ENCODE data around the gene AXIN1. TPM values are rescaled to one million over a fixed set of nuclear protein-coding genes. Genes with fewer than 3 reads are reported as not detected.

AXIN1 gene
- polyA plus RNA-seq, 2 of the 4 experiments (the other 2 are of a cell fraction): 8.7 to 19.3 TPM

GRCh38 chr16:279531-279930 is 73.0 kb downstream of the AXIN1 start:
- TF ChIP-seq EP300 (IDR thresholded peaks at IDR 0.05) (no peak), MYC (IDR thresholded peaks at IDR 0.05; ENCODE audit: borderline replicate concordance, low read length) (no peak), HOXB13 (CRISPR knock-in tag; IDR thresholded peaks at IDR 0.05; ENCODE audit: low read depth) (no peak), RNF2 (IDR thresholded peaks at IDR 0.05; ENCODE audit: borderline replicate concordance, low read depth) (no peak), JUNB (IDR thresholded peaks at IDR 0.05) (no peak), CEBPB (IDR thresholded peaks at IDR 0.05) (no peak), HOXA7 (CRISPR knock-in tag; IDR thresholded peaks at IDR 0.05) (no peak), ZSCAN20 (CRISPR knock-in tag; IDR thresholded peaks at IDR 0.05) (no peak), TFCP2L1 (CRISPR knock-in tag; IDR thresholded peaks at IDR 0.05) (no peak), REST (IDR thresholded peaks at IDR 0.05) (no peak), EHMT2 (IDR thresholded peaks at IDR 0.05; ENCODE audit: low read depth) (no peak), E2F6 (IDR thresholded peaks at IDR 0.05; ENCODE audit: borderline replicate concordance, low read depth) (no peak), MAZ (IDR thresholded peaks at IDR 0.05; ENCODE audit: borderline replicate concordance, low read depth, low read length) (no peak), POLR2AphosphoS2 (conservative IDR thresholded peaks at IDR 0.05; ENCODE audit: low read length) (no peak), KDM5A (IDR thresholded peaks at IDR 0.05) (no peak), NR3C1 (IDR thresholded peaks at IDR 0.05) (no peak), SREBF2 (IDR thresholded peaks at IDR 0.05) (no peak)
- TF ChIP-seq, protein P1, sequence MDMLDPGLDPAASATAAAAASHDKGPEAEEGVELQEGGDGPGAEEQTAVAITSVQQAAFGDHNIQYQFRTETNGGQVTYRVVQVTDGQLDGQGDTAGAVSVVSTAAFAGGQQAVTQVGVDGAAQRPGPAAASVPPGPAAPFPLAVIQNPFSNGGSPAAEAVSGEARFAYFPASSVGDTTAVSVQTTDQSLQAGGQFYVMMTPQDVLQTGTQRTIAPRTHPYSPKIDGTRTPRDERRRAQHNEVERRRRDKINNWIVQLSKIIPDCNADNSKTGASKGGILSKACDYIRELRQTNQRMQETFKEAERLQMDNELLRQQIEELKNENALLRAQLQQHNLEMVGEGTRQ (IDR thresholded peaks at IDR 0.05): no peak
- CTCF ChIA-PET: interaction anchor here (1.3 to 2.7 kb wide), 4 partner anchors 20 to 183 kb away, joined by 5 to 8 read pairs (median 6); partner anchors contain the start of gene AXIN1
- 88% methylated on average over 7 of the region's 7 CpGs for WGBS (ENCODE audit: missing lambda C conversion rate)
- no peak for ATAC-seq
- no peaks in the 10 kb centered on the region for H3K9me3 ChIP-seq
- no peak for DNase-seq (ENCODE audit: low read depth in 1 of 2, low spot score in 1 of 2)
- POLR2A ChIA-PET: no interaction called here
- H3K4me2 ChIP-seq: peak overlapping the region; percentile 99; the same call in 2 of the 3 replicates
- no peak for FAIRE-seq
- H3K4me1 ChIP-seq: peaks cover 16% of the 10 kb centered on the region
- H3K4me3 ChIP-seq: no peak overlapping the region; the same call in 2 of the 3 replicates
- H3K27ac ChIP-seq: peak overlapping the region in 1 of 2 experiments; percentile 89; a peak in 2 of 6 replicates

- ATAC-seq: peak; percentile 17 to 73; a peak in 4 of 6 replicates
- POLR2A ChIA-PET: interaction anchor here (1.2 kb wide), 1 partner anchor 44 kb away, joined by 6 read pairs; no protein-coding TSS in a partner anchor
- FAIRE-seq: no peak
These were observed 73.6 kb downstream of the AXIN1 start for GRCh38 chr16:278863-279366.

More at GRCh38 chr16:278863-279366, 73.6 kb downstream of the AXIN1 start:
- DNase-seq (ENCODE audit: low read depth in 1 of 2, low spot score in 1 of 2): peak in 1 of 2 experiments; percentile 80
- Histone ChIP-seq H3K9me3 (no peaks in the 10 kb centered on the region), H3K27ac (no peak overlapping the region), H3K4me3 (no peak overlapping the region), H3K4me1 (peaks cover 22% of the 10 kb centered on the region), H3K4me2 (no peak overlapping the region)
- CTCF ChIA-PET: interaction anchor here (0.9 to 2.7 kb wide), 4 partner anchors 20 to 182 kb away, joined by 3 to 8 read pairs (median 6); partner anchors contain the start of genes AXIN1 and HBQ1
- 64% methylated on average over 6 of the region's 6 CpGs for WGBS (ENCODE audit: missing lambda C conversion rate)
- no peak for TF ChIP-seq HEYL (CRISPR knock-in tag; IDR thresholded peaks at IDR 0.05)
- TF ChIP-seq PBX3 (IDR thresholded peaks at IDR 0.05): peak; percentile 58; the same call in 1 of the 2 replicates
